Fibroblast of lung (primary cell): ENCODE results near the gene ATP10B. TPM values are rescaled to one million over a fixed set of nuclear protein-coding genes. Genes with fewer than 3 reads are reported as not detected.

Experiments
- DNase-seq, 2 donors: peaks; one replicate each; pipeline versions ENCODE4 v3.0.0 to v3.0.0-alpha.2; 2010; ENCODE audit warnings: low read depth in 2 of 2
- H2AFZ ChIP-seq: 2 replicates; pipeline ENCODE4 v1.5.1; 2012; ENCODE audit warnings: low read length, control low read depth, inconsistent platforms
- H3K27ac ChIP-seq: 2 replicates; pipeline ENCODE4 v1.5.1; 2011; ENCODE audit warnings: low read length, control low read depth; ENCODE audit not compliant: insufficient read depth
- H3K27me3 ChIP-seq: 2 replicates; pipeline ENCODE4 v1.5.1; 2011; ENCODE audit warnings: mild to moderate bottlenecking, low read length; ENCODE audit not compliant: control insufficient read depth, insufficient read depth
- H3K36me3 ChIP-seq: 2 replicates; pipeline ENCODE4 v1.5.1; 2011; ENCODE audit warnings: low read length; ENCODE audit not compliant: control insufficient read depth, insufficient read depth
- H3K4me1 ChIP-seq: 2 replicates; pipeline ENCODE4 v1.5.1; 2011; ENCODE audit warnings: low read length; ENCODE audit not compliant: control insufficient read depth, insufficient read depth; ENCODE audit errors: extremely low read depth
- H3K4me2 ChIP-seq: 2 replicates; pipeline ENCODE4 v1.5.1; 2011; ENCODE audit warnings: low read length, control low read depth; ENCODE audit not compliant: insufficient read depth; ENCODE audit errors: extremely low read depth
- H3K4me3 ChIP-seq, 4 experiments: fragments of 200-600 bp in 1 of 4; sonication (generic) in 1 of 4; replicated peaks in 1 of 4; 2 replicates each; pipeline ENCODE4 v1.5.1; 2011 to 2016; ENCODE audit warnings: low read length in 4 of 4, low read depth in 3 of 4, mild to moderate bottlenecking in 3 of 4, control low read depth in 2 of 4, inconsistent platforms in 1 of 4, mixed read lengths in 1 of 4; ENCODE audit not compliant: insufficient read depth in 1 of 4; ENCODE audit errors: control extremely low read depth in 1 of 4
- H3K79me2 ChIP-seq: 2 replicates; pipeline ENCODE4 v1.5.1; 2012; ENCODE audit warnings: mild to moderate bottlenecking, low read length, inconsistent platforms; ENCODE audit not compliant: control insufficient read depth, insufficient read depth
- H3K9ac ChIP-seq: 2 replicates; pipeline ENCODE4 v1.5.1; 2011; ENCODE audit warnings: mild to moderate bottlenecking, low read length, control low read depth; ENCODE audit not compliant: insufficient read depth
- H3K9me3 ChIP-seq: 2 replicates; pipeline ENCODE4 v1.5.1; 2012; ENCODE audit warnings: low read depth, low read length; ENCODE audit not compliant: control insufficient read depth, insufficient read depth
- H4K20me1 ChIP-seq: 2 replicates; pipeline ENCODE4 v1.5.1; 2011; ENCODE audit warnings: low read length; ENCODE audit not compliant: control insufficient read depth, insufficient read depth; ENCODE audit errors: extremely low read depth
- EZH2 ChIP-seq: IDR thresholded peaks from 2 replicates; pipeline ENCODE4 v1.5.1; 2012; ENCODE audit warnings: low read length, control low read depth, mild to moderate bottlenecking; ENCODE audit errors: missing control alignments
- polyA plus RNA-seq, 2 donors: library from polyadenylated mRNA; depleted of rRNA in 1 of 2; stranded (reverse) in 1 of 2; unstranded in 1 of 2; fragments of >200 nt; gene quantifications; 2 replicates each; pipeline ENCODE4 v1.2.1, GENCODE V29; 2011 to 2012; ENCODE audit warnings: missing spikeins in 1 of 2
- total RNA-seq: library from RNA; depleted of rRNA; stranded (reverse); fragments of >200 nt; gene quantifications from 2 replicates; pipeline ENCODE4 v1.2.1, GENCODE V29; 2014
- TF ChIP-seq, protein P1 (sequence below), 2 donors: IDR thresholded peaks in 1 of 2; conservative IDR thresholded peaks in 1 of 2; 1 replicate in 1 of 2; 2 replicates in 1 of 2; pipeline ENCODE4 v1.5.1; 2011 to 2012; ENCODE audit warnings: low read length in 2 of 2, control low read depth in 1 of 2, inconsistent platforms in 1 of 2, low read depth in 1 of 2, mild to moderate bottlenecking in 1 of 2

ATP10B gene
- total and polyA plus RNA-seq, 2 donors (not counting 1 experiment from before 2014, with no cell fraction given) = not detected

- TF ChIP-seq, protein P1, sequence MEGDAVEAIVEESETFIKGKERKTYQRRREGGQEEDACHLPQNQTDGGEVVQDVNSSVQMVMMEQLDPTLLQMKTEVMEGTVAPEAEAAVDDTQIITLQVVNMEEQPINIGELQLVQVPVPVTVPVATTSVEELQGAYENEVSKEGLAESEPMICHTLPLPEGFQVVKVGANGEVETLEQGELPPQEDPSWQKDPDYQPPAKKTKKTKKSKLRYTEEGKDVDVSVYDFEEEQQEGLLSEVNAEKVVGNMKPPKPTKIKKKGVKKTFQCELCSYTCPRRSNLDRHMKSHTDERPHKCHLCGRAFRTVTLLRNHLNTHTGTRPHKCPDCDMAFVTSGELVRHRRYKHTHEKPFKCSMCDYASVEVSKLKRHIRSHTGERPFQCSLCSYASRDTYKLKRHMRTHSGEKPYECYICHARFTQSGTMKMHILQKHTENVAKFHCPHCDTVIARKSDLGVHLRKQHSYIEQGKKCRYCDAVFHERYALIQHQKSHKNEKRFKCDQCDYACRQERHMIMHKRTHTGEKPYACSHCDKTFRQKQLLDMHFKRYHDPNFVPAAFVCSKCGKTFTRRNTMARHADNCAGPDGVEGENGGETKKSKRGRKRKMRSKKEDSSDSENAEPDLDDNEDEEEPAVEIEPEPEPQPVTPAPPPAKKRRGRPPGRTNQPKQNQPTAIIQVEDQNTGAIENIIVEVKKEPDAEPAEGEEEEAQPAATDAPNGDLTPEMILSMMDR (conservative IDR thresholded peaks at IDR 0.05 in 1 of 2, IDR thresholded peaks at IDR 0.05 in 1 of 2; ENCODE audit: low read depth in 1 of 2, low read length in 2 of 2) = no peak
- no peak for TF ChIP-seq EZH2
- Histone ChIP-seq H2AFZ (no peak overlapping the region), H3K27me3 (no peaks in the 10 kb centered on the region), H3K4me3 (no peak overlapping the region), H3K4me2 (no peak overlapping the region), H3K9ac (no peak overlapping the region), H3K4me1 (no peaks in the 10 kb centered on the region), H4K20me1 (no peaks in the 10 kb centered on the region), H3K27ac (no peak overlapping the region), H3K36me3 (no peaks in the 10 kb centered on the region), H3K9me3 (no peaks in the 10 kb centered on the region), H3K79me2 (no peaks in the 10 kb centered on the region)
- DNase-seq = no peak
These were observed 314.1 kb downstream of the ATP10B start for GRCh38 chr5:160537940-160538339.

DNA sequence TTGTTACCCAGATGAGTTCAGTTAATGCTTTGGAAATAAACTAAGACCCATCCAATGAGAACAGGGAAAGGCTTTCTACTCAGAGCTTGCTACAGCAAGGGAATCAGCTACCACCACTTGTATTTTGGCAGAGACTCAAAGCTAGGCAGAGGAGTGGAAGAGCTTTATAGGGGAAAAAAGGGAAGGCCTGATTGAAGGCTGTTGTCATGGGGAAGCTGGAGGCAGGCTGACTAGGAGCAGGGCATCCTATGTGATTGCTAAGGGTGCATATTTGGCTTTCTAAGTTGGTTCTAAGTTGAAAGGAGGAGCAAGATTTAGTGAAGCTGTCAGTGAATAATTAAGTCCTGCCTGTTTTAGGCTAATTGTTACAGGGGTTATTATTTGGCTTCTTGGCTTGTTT is 314.9 kb downstream of the ATP10B start:
- H3K27ac ChIP-seq = no peak overlapping the region
- H3K27me3 ChIP-seq = no peaks in the 10 kb centered on the region
- no peaks in the 10 kb centered on the region for H3K36me3 ChIP-seq
- no peak overlapping the region for H3K4me3 ChIP-seq
- no peak overlapping the region for H2AFZ ChIP-seq
- H3K4me2 ChIP-seq = no peak overlapping the region
- no peak for DNase-seq
- no peaks in the 10 kb centered on the region for H3K4me1 ChIP-seq
- no peaks in the 10 kb centered on the region for H4K20me1 ChIP-seq
- no peaks in the 10 kb centered on the region for H3K9me3 ChIP-seq
- no peak for TF ChIP-seq EZH2
- TF ChIP-seq, protein P1 (conservative IDR thresholded peaks at IDR 0.05 in 1 of 2, IDR thresholded peaks at IDR 0.05 in 1 of 2; ENCODE audit: low read depth in 1 of 2, low read length in 2 of 2) = no peak
- no peaks in the 10 kb centered on the region for H3K79me2 ChIP-seq
- H3K9ac ChIP-seq = no peak overlapping the region

DNA sequence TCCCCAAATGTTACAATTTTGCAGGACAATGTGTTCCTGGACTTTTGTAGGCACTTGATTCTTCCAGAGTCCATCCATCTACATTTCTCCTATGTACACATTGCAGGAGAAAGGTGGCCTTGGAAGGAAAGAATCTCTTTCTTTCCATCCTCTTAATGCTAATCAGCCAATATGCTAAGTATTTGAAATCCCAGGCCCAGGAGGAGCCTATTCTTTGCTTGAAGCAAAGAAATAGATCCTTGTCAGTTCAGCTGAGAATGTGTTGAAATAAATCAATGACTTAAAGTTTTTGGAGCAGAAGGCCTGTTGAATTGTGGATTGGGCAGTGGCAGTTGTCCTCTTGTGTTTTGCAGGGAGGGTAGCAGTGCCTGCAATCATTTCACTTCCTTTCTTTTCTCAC is 317.1 kb downstream of the ATP10B start:
- Histone ChIP-seq H3K4me1 (no peaks in the 10 kb centered on the region), H3K79me2 (no peaks in the 10 kb centered on the region)

More for the DNA sequence above, 317.1 kb downstream of the ATP10B start:
- Histone ChIP-seq H3K9ac (no peak overlapping the region), H2AFZ (no peak overlapping the region), H3K9me3 (no peaks in the 10 kb centered on the region), H3K4me3 (no peak overlapping the region), H3K27ac (no peak overlapping the region), H4K20me1 (no peaks in the 10 kb centered on the region), H3K27me3 (no peaks in the 10 kb centered on the region), H3K36me3 (no peaks in the 10 kb centered on the region), H3K4me2 (no peak overlapping the region)
- TF ChIP-seq, protein P1 (conservative IDR thresholded peaks at IDR 0.05 in 1 of 2, IDR thresholded peaks at IDR 0.05 in 1 of 2; ENCODE audit: low read depth in 1 of 2, low read length in 2 of 2) = no peak
- TF ChIP-seq EZH2 = no peak
- no peak for DNase-seq
